ENCODE results near the gene CMTR1. TPM values are rescaled to one million over a fixed set of nuclear protein-coding genes. Genes with fewer than 3 reads are reported as not detected.

Gene CMTR1
- total RNA-seq, 2 donors from 2014 or later = 28.1 to 147 TPM

GRCh38 chr6:37392821-37393220 is 40.2 kb upstream of the CMTR1 start:
- WGBS = 70% methylated on average over 1 of the region's 1 CpG
- intact Hi-C loops (cut with DNase I) = no loop called here
- no peaks in the 10 kb centered on the region for H3K36me3 ChIP-seq

GRCh38 chr6:37393381-37393929 is 39.6 kb upstream of the CMTR1 start:
- Histone ChIP-seq H3K36me3 (no peaks in the 10 kb centered on the region), H3K27ac (no peak overlapping the region), H3K9me3 (no peaks in the 10 kb centered on the region), H3K4me1 (replicated peaks) (no peaks in the 10 kb centered on the region), H3K4me3 (no peak overlapping the region), H3K27me3 (replicated peaks; ENCODE audit: insufficient read depth) (no peaks in the 10 kb centered on the region)
- 38% methylated on average over 1 of the region's 1 CpG for WGBS
- TF ChIP-seq CTCF (IDR thresholded peaks at IDR 0.05) (no peak), POLR2AphosphoS5 (IDR thresholded peaks at IDR 0.05) (no peak), POLR2A (IDR thresholded peaks at IDR 0.05) (no peak)
- intact Hi-C loops (cut with DNase I) = no loop called here
- DNase-seq (ENCODE audit: low spot score) = no peak

More at GRCh38 chr6:37392821-37393220, 40.2 kb upstream of the CMTR1 start:
- TF ChIP-seq POLR2AphosphoS5 (IDR thresholded peaks at IDR 0.05) = no peak
- TF ChIP-seq POLR2A (IDR thresholded peaks at IDR 0.05) = no peak
- no peak for TF ChIP-seq CTCF (IDR thresholded peaks at IDR 0.05)
- Histone ChIP-seq H3K27me3 (replicated peaks; ENCODE audit: insufficient read depth) (no peaks in the 10 kb centered on the region), H3K4me1 (replicated peaks) (no peaks in the 10 kb centered on the region), H3K9me3 (no peaks in the 10 kb centered on the region), H3K27ac (no peak overlapping the region), H3K4me3 (no peak overlapping the region)
- no peak for DNase-seq (ENCODE audit: low spot score)

- intact Hi-C loops (cut with DNase I) = no loop called here
Observed at GRCh38 chr6:37396571-37397180, 36.3 kb upstream of the CMTR1 start.

GRCh38 chr6:37399131-37399530 is 33.9 kb upstream of the CMTR1 start:
- H3K27ac ChIP-seq = no peak overlapping the region
- TF ChIP-seq CTCF (IDR thresholded peaks at IDR 0.05) (no peak), POLR2AphosphoS5 (IDR thresholded peaks at IDR 0.05) (no peak), POLR2A (IDR thresholded peaks at IDR 0.05) (no peak)
- no peak overlapping the region for H3K4me3 ChIP-seq
- H3K4me1 ChIP-seq (replicated peaks) = no peaks in the 10 kb centered on the region
- DNase-seq (ENCODE audit: low spot score) = no peak
- H3K36me3 ChIP-seq = no peaks in the 10 kb centered on the region
- intact Hi-C loops (cut with DNase I) = no loop called here
- H3K27me3 ChIP-seq (replicated peaks; ENCODE audit: insufficient read depth) = no peaks in the 10 kb centered on the region
- H3K9me3 ChIP-seq = no peaks in the 10 kb centered on the region

More at GRCh38 chr6:37396571-37397180, 36.3 kb upstream of the CMTR1 start:
- Histone ChIP-seq H3K27me3 (replicated peaks; ENCODE audit: insufficient read depth) (no peaks in the 10 kb centered on the region), H3K9me3 (no peaks in the 10 kb centered on the region), H3K27ac (no peak overlapping the region), H3K36me3 (no peaks in the 10 kb centered on the region), H3K4me3 (no peak overlapping the region), H3K4me1 (replicated peaks) (no peaks in the 10 kb centered on the region)
- DNase-seq (ENCODE audit: low spot score) = no peak
- TF ChIP-seq CTCF (IDR thresholded peaks at IDR 0.05) (no peak), POLR2AphosphoS5 (IDR thresholded peaks at IDR 0.05) (no peak), POLR2A (IDR thresholded peaks at IDR 0.05) (no peak)
- 87% methylated on average over 4 of the region's 4 CpGs for WGBS

All from prostate gland (tissue), 2 donors.